ENCODE results near the gene SESTD1. TPM values are rescaled to one million over a fixed set of nuclear protein-coding genes. Genes with fewer than 3 reads are reported as not detected.

SESTD1 gene
- total and polyA plus RNA-seq, 8 donors: 36.0 to 76.9 (median 49.7) TPM

- Histone ChIP-seq H3K4me1 (peaks cover 0 to 30% of the 10 kb centered on the region in 2 donors), H3K27me3 (no peaks in the 10 kb centered on the region), H3K36me3 (no peaks in the 10 kb centered on the region), H3K27ac (no peak overlapping the region), H3K9me3 (no peaks in the 10 kb centered on the region), H3K4me3 (no peak overlapping the region)
- no peak for TF ChIP-seq CTCF (IDR thresholded peaks at IDR 0.05)
- intact Hi-C loops (cut with DNase I): no loop called here
- ATAC-seq (no peak), DNase-seq (no peak)
These were observed 12.8 kb downstream of the SESTD1 start for GRCh38 chr2:179251870-179252269.

DNA sequence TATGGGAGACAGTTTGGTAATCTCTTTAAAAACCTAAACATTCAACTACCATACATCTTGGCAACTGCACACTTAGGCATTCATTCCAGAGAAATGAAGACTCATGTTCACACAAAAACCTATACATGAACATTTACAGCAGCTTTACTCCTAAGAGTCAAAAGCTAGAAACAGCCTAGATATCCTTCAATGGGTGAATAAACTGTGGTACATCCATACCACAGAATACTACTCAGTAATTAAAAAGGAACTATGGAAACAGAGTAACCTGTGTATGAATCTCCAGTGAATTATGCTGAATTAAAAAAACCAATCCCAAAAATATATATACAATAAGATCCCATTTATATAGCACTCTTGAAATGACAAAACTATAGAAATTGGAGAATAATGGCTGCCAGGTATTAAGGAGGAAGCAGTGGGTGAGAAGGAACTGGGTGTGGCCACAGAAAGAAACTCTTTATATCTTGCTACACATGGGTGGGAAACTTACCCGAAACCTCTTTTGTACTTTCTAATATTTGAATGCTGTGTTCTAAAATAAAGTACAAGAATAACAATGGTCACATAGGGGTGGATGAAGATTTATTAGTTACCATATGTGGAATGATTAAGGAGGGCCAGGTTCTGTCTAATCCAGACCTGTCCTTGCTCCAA is 13.7 kb downstream of the SESTD1 start:
- no peak for TF ChIP-seq CTCF (IDR thresholded peaks at IDR 0.05)
- Histone ChIP-seq H3K4me3 (no peak overlapping the region), H3K9me3 (no peaks in the 10 kb centered on the region), H3K27me3 (no peaks in the 10 kb centered on the region), H3K36me3 (no peaks in the 10 kb centered on the region), H3K4me1 (peaks cover 0 to 30% of the 10 kb centered on the region in 2 donors), H3K27ac (no peak overlapping the region)
- DNase-seq: no peak
- ATAC-seq: no peak
- intact Hi-C loops (cut with DNase I): no loop called here

- DNase-seq (no peak), ATAC-seq (no peak)
- Histone ChIP-seq H3K4me1 (peaks cover 0 to 27% of the 10 kb centered on the region in 2 donors), H3K36me3 (no peaks in the 10 kb centered on the region), H3K9me3 (no peaks in the 10 kb centered on the region), H3K4me3 (no peak overlapping the region), H3K27me3 (no peaks in the 10 kb centered on the region), H3K27ac (no peak overlapping the region)
- intact Hi-C loops (cut with DNase I): no loop called here
- no peak for TF ChIP-seq CTCF (IDR thresholded peaks at IDR 0.05)
These were observed 14.5 kb downstream of the SESTD1 start for GRCh38 chr2:179250095-179250494.

DNA sequence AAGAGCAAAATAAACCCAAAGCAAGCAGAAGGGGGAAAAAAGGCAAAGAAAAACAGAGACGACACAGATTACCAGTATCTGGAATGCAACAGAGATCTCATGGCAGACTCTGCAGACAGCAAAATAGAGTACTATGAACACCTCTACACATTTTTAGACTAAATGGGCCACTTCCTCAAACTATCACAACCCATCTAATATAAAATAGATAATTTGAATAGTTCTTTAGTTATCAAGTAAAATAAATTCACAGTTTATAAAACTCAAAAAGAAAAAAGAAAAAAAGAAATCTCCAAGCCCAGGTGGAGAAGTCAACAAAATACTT is 16.6 kb downstream of the SESTD1 start:
- intact Hi-C loops (cut with DNase I): no loop called here

More for the DNA sequence above, 16.6 kb downstream of the SESTD1 start:
- H3K27me3 ChIP-seq: no peaks in the 10 kb centered on the region
- no peak overlapping the region for H3K27ac ChIP-seq
- DNase-seq (no peak), ATAC-seq (no peak)
- H3K4me3 ChIP-seq: no peak overlapping the region
- no peak for TF ChIP-seq CTCF (IDR thresholded peaks at IDR 0.05)
- H3K36me3 ChIP-seq: no peaks in the 10 kb centered on the region
- H3K9me3 ChIP-seq: no peaks in the 10 kb centered on the region
- peaks cover 0 to 16% of the 10 kb centered on the region in 2 donors for H3K4me1 ChIP-seq
